Measurements from ENCODE around the gene PRMT6.
"Not testable (repeated sequence)": the region's sequence is repeated elsewhere in the genome, so short reads cannot be mapped to it uniquely, and the experiment has no call there.

The PRMT6 gene

DNA sequence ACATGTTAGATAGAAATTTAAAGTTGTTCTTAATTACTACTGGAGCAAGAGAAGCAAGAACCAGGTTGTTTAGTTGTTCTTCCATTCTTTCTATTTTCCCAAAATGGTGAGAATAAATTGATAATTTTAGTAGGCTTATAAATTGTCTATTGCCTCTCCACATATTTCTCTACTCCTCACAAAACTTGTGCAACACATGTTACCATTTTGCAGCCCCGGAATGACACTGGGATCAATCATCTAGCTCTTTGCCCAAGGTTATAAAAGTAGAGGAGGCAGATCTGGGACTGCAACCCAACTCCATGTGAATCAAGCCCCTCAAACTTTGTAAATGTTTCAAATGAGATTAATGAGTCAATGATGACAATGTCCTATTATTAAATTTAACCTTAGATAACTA lies 34.9 kb downstream of the PRMT6 start:
- DNase-seq (ENCODE audit: insufficient read length, low spot score), result no peak
- FAIRE-seq, result no peak

DNA sequence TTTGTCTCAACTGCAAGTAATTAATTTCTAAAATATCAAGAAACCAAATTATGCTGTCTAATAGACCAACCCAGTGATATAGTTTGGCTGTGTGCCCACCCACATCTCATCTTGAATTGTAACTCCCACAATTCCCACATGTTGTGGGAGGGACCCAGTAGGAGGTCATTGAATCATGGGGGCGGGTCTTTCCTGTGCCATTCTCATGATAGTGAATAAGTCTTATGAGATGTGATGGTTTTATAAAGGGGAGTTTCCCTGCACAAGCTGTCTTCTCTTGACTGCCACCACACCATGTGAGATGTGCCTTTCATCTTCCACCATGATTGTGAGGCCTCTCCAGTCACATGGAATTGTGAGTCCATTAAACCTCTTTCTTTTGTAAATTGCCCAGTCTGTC lies 36.9 kb downstream of the PRMT6 start:
- FAIRE-seq; DNase-seq (ENCODE audit: insufficient read length, low spot score): not testable (repeated sequence)

DNA sequence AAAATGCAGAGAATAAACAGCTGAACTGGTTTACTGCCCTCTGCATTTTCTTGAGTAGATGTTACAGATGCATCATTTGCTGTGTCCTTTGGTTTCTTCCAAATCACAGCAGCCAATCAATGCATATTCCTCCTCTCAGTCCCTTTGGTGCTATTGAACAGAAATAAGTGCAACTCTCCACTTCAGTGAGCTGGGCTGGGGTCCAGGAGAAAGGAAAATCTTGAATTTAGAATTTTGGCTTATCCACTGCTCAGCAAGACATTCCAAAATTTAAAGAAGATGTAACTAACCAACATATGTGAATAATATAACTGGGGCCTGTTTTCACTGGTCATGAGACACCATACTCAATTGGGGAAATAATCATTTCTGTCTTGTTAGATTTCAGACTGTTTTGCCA lies 39.2 kb downstream of the PRMT6 start:
- no peak for DNase-seq (ENCODE audit: insufficient read length, low spot score)
- no peak for FAIRE-seq

DNA sequence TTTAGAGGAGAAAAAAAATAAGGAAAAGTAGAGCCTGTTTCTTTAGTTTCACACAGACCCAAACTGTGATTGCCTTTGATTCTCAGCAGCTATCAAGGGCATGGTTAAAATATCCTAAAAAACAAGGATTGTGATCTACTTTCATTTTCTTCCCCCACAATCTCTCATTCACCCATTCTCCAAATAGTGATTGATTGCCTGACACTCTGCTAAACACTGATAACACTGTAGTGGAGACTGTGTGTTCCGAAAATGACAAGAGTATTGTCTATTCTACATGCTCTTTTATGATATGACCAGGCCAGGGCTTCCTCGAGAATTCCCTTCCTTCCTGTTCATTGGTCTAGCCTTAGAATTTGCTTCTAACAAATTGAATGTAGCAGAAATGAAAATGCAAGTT lies 40.2 kb downstream of the PRMT6 start:
- DNase-seq (ENCODE audit: insufficient read length, low spot score), result no peak
- FAIRE-seq, result no peak

DNA sequence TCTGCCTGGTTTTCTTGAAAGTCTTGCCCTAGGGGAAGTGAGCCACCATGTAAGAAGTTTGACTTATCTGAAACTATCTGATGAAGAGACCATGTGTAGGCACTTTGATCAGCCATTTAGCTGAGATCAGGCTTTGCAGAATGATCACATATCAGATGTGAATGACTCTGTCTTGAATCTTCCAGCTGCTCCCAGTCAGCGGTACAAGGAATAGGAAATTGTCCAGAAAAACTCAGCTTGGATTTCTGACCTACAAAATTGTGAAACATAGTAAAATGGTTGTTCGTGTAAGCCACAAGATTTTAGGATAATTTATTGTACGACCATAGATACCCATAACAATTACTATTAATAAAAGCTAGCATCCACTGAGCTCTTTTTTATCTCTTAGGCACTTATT lies 42.5 kb downstream of the PRMT6 start:
- FAIRE-seq, result no peak
- no peak for DNase-seq (ENCODE audit: insufficient read length, low spot score)

DNA sequence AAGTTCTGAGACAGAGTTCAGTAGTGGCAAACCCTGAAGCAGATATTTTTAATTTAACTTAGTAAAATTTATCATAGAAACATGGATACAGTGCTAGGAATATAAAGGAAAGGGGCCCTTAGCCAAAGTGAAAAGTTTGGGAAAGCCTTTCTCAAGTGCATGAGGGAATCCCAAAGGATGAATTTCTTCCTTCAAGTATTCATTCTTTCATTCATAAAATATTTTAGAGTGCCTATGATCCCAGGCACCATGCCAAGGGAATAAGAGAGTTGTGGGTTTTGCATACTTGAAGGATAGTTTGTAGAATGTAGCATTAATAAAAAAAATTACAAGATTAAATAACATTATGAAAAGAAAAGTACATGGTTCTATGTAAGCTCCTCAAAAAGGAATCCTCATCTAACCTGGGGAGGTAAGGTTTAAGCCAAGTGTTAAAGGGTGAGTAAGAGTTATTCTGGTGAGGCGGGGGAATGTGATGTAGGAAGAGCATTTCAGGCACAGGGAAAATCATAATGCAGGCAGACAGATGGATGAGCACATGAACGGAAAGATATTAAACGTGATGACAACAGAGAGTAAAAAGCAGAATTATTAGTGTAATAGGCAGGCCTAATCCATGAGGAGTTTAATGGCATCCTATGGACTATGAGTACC lies 44.0 kb downstream of the PRMT6 start:
- no peak for FAIRE-seq
- no peak for DNase-seq (ENCODE audit: insufficient read length, low spot score)

DNA sequence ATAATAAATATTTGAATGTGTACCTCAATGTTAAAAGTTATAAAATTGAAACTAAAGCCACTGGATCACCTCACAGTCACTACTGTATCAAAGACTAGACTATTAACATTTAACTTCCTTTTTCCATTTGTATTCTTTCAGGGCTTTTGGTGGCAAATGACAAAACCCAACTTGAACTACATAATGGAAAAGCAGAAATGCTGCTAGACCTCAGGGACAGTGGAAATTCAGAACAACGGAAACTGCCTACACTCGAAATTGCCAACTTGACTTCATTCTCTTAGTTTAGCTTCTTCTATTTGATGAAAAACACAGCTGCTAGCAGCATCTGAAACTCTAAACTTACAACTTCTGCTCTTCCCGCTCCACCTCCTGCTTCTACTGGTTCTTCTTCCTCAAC lies 49.4 kb downstream of the PRMT6 start:
- no peak for FAIRE-seq
- no peak for DNase-seq (ENCODE audit: insufficient read length, low spot score)

All from GM19239 (cell line).